ENCODE data around the gene RAP2B. TPM values are rescaled to one million over a fixed set of nuclear protein-coding genes. Genes with fewer than 3 reads are reported as not detected.

Gene RAP2B
- polyA plus RNA-seq, 1 donor (not counting 4 experiments of a cell fraction or from before 2014, with no cell fraction given): 20.1 TPM

DNA sequence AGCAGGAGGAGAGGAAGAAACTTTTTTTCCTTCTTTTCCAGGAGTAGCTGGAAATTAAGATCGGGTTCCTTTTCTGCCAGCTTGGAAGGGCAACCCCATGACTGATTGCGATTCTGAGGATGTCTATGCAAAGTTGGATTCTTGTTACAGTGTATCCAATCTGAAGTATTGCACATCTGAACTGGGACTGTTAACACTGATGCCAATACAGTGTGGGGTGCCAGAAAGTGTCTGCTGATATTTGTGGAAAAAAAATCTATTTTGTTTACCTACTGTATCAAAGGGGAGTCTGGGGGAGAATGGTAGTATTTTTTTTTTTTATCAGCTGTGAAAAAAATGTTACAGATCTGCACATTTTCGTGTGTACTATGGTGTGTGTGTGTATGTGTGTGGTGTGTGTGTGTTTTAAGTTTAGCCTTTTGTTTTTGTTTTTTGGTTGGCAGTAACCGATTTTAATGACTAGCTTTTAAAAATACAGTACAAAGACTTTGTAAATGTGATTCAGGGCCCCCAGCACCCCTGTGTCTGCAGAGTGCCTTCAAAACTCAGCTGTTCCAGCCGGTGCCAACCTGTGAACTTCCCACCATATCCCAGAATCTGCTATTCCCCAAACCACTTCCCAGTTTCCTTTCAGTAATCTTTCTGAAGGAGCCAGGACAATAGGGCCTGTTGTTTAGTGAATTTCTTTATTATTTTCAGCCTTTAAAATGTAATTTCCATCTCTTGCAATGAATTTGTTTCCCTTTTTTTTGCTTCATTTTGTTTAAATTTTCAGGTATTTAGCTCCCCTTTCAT, 1.9 kb downstream of the RAP2B start:
- Histone ChIP-seq H3K36me3 (ENCODE audit: control insufficient read depth in 2 of 2, extremely low read depth in 1 of 2, insufficient read depth in 2 of 2, low read length in 2 of 2) (peaks cover 4 to 14% of the 10 kb centered on the region in 2 experiments), H2AFZ (ENCODE audit: control insufficient read depth, low read length) (no peak overlapping the region), H3K27ac (ENCODE audit: control insufficient read depth, insufficient read depth, low read length) (peak overlapping the region; percentile 94), H3K4me3 (ENCODE audit: control insufficient read depth in 2 of 3, extremely low read depth in 1 of 3, insufficient read depth in 2 of 3, low read depth in 1 of 3, low read length in 3 of 3) (peak overlapping the region; percentile 87 to 97 (median 90)), H3K79me2 (ENCODE audit: control insufficient read depth, insufficient read depth, low read length) (peaks cover 68% of the 10 kb centered on the region), H3K9me1 (ENCODE audit: control insufficient read depth, extremely low read depth, insufficient read depth, low read length) (no peaks in the 10 kb centered on the region), H3K4me2 (ENCODE audit: control insufficient read depth, extremely low read depth, insufficient read depth, low read depth, low read length) (peak overlapping the region; percentile 88), H3K9me3 (ENCODE audit: control insufficient read depth, low read depth, low read length) (no peaks in the 10 kb centered on the region), H4K20me1 (ENCODE audit: control insufficient read depth, extremely low read depth, insufficient read depth, low read length) (peaks cover 22% of the 10 kb centered on the region), H3K4me1 (ENCODE audit: control insufficient read depth, extremely low read depth, insufficient read depth, low read length) (peaks cover 33% of the 10 kb centered on the region), H3K27me3 (ENCODE audit: control insufficient read depth, extremely low read depth, insufficient read depth, low read length) (no peaks in the 10 kb centered on the region), H3K9ac (ENCODE audit: control insufficient read depth, extremely low read depth, insufficient read depth, low read length) (peak overlapping the region; percentile 93)
- FAIRE-seq (no peak), DNase-seq (ENCODE audit: low read depth, low spot score) (no peak)
- dilution Hi-C loops (cut with MboI; ENCODE audit: extremely low pct_ligation_motif_present, low sequenced_read_pairs): no loop called here
- TF ChIP-seq, protein P1, sequence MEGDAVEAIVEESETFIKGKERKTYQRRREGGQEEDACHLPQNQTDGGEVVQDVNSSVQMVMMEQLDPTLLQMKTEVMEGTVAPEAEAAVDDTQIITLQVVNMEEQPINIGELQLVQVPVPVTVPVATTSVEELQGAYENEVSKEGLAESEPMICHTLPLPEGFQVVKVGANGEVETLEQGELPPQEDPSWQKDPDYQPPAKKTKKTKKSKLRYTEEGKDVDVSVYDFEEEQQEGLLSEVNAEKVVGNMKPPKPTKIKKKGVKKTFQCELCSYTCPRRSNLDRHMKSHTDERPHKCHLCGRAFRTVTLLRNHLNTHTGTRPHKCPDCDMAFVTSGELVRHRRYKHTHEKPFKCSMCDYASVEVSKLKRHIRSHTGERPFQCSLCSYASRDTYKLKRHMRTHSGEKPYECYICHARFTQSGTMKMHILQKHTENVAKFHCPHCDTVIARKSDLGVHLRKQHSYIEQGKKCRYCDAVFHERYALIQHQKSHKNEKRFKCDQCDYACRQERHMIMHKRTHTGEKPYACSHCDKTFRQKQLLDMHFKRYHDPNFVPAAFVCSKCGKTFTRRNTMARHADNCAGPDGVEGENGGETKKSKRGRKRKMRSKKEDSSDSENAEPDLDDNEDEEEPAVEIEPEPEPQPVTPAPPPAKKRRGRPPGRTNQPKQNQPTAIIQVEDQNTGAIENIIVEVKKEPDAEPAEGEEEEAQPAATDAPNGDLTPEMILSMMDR (optimal IDR thresholded peaks at IDR 0.05 in 1 of 3, IDR thresholded peaks at IDR 0.05 in 1 of 3, conservative IDR thresholded peaks at IDR 0.05 in 1 of 3; ENCODE audit: extremely low read depth in 1 of 3, insufficient read depth in 2 of 3, low read length in 3 of 3): no peak
- no peak for TF ChIP-seq EZH2 (IDR thresholded peaks at IDR 0.05; ENCODE audit: low read length)

DNA sequence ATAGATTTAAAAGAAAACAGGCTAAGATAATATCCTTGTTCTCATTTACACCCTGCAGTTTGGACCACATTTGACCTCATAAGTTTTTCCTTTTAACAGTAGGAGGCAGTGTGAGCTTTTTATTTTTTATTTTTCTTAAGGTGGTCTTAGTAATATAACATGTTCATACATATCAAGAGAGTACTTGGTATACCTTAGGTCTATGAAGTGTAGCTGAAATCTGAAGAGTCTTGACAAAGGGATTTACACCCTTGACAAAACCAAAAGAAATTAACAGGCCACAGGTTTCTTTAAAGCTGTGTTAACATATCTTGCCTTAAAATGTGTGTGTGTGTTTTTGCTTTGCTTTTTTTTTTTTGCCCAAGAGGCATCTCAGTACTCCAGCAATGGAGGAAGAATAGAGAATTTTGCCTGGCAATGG, 3.2 kb downstream of the RAP2B start:
- TF ChIP-seq EZH2 (IDR thresholded peaks at IDR 0.05; ENCODE audit: low read length): no peak
- TF ChIP-seq, protein P1 (optimal IDR thresholded peaks at IDR 0.05 in 1 of 3, IDR thresholded peaks at IDR 0.05 in 1 of 3, conservative IDR thresholded peaks at IDR 0.05 in 1 of 3; ENCODE audit: extremely low read depth in 1 of 3, insufficient read depth in 2 of 3, low read length in 3 of 3): peak in 1 of 3 experiments; percentile 11
- FAIRE-seq (no peak), DNase-seq (ENCODE audit: low read depth, low spot score) (no peak)
- Histone ChIP-seq H3K9me3 (ENCODE audit: control insufficient read depth, low read depth, low read length) (no peaks in the 10 kb centered on the region), H3K27ac (ENCODE audit: control insufficient read depth, insufficient read depth, low read length) (peak overlapping the region; percentile 94), H4K20me1 (ENCODE audit: control insufficient read depth, extremely low read depth, insufficient read depth, low read length) (peaks cover 24% of the 10 kb centered on the region), H3K4me1 (ENCODE audit: control insufficient read depth, extremely low read depth, insufficient read depth, low read length) (peaks cover 20% of the 10 kb centered on the region), H2AFZ (ENCODE audit: control insufficient read depth, low read length) (no peak overlapping the region), H3K4me2 (ENCODE audit: control insufficient read depth, extremely low read depth, insufficient read depth, low read depth, low read length) (peak overlapping the region; percentile 88), H3K79me2 (ENCODE audit: control insufficient read depth, insufficient read depth, low read length) (peaks cover 77% of the 10 kb centered on the region), H3K27me3 (ENCODE audit: control insufficient read depth, extremely low read depth, insufficient read depth, low read length) (no peaks in the 10 kb centered on the region), H3K9ac (ENCODE audit: control insufficient read depth, extremely low read depth, insufficient read depth, low read length) (peak overlapping the region; percentile 93), H3K36me3 (ENCODE audit: control insufficient read depth in 2 of 2, extremely low read depth in 1 of 2, insufficient read depth in 2 of 2, low read length in 2 of 2) (peaks cover 4 to 17% of the 10 kb centered on the region in 2 experiments), H3K4me3 (ENCODE audit: control insufficient read depth in 2 of 3, extremely low read depth in 1 of 3, insufficient read depth in 2 of 3, low read depth in 1 of 3, low read length in 3 of 3) (peak overlapping the region; percentile 87 to 97 (median 90)), H3K9me1 (ENCODE audit: control insufficient read depth, extremely low read depth, insufficient read depth, low read length) (no peaks in the 10 kb centered on the region)
- dilution Hi-C loops (cut with MboI; ENCODE audit: extremely low pct_ligation_motif_present, low sequenced_read_pairs): no loop called here

Measured in keratinocyte (primary cell).